ENCODE measurements around the gene PKIG. TPM values are rescaled to one million over a fixed set of nuclear protein-coding genes. Genes with fewer than 3 reads are reported as not detected.

PKIG gene
- total RNA-seq, 1 experiment from 2014 or later, result 66.3 TPM

- intact Hi-C loops (cut with micrococcal nuclease; ENCODE audit: unreplicated experiment), result no loop called here
- ChIA-PET CTCF (no interaction called here), POLR2A (no interaction called here)
- BruUV-seq (replicated peaks), result no TSS peak
- Histone ChIP-seq H3K4me3 (ENCODE audit: low read depth in 2 of 2, low read length in 2 of 2) (no peak overlapping the region), H3K27me3 (ENCODE audit: control insufficient read depth, insufficient read depth, low read length) (no peaks in the 10 kb centered on the region), H3K27ac (ENCODE audit: low read length) (no peak overlapping the region), H3K4me1 (ENCODE audit: control insufficient read depth, insufficient read depth, low read length) (peaks cover 13% of the 10 kb centered on the region; the same call in 1 of the 2 replicates), H3K36me3 (ENCODE audit: control insufficient read depth, insufficient read depth, low read length) (no peaks in the 10 kb centered on the region), H3K9me3 (ENCODE audit: control insufficient read depth, insufficient read depth, low read depth, low read length) (no peaks in the 10 kb centered on the region)
- no peak for TF ChIP-seq POLR2AphosphoS5 (IDR thresholded peaks at IDR 0.05; ENCODE audit: low read depth, low read length)
- no peak for TF ChIP-seq TCF7L2 (IDR thresholded peaks at IDR 0.05; ENCODE audit: low read depth, low read length)
- no peak for TF ChIP-seq SIN3A (IDR thresholded peaks at IDR 0.05; ENCODE audit: borderline replicate concordance, insufficient read depth, low read depth, low read length)
- TF ChIP-seq REST (IDR thresholded peaks at IDR 0.05; ENCODE audit: insufficient read depth in 1 of 2, low read depth in 2 of 2, low read length in 1 of 2), result no peak
- DNase-seq (ENCODE audit: low read depth, low spot score) (no peak), ATAC-seq (peak; percentile 52)
- in situ Hi-C loops (cut with HindIII; ENCODE audit: low pct_unique_long_range_greater_than_20kb, low sequenced_read_pairs), result no loop called here
Observed at GRCh38 chr20:44566018-44566417, 16.4 kb upstream of the PKIG start.

DNA sequence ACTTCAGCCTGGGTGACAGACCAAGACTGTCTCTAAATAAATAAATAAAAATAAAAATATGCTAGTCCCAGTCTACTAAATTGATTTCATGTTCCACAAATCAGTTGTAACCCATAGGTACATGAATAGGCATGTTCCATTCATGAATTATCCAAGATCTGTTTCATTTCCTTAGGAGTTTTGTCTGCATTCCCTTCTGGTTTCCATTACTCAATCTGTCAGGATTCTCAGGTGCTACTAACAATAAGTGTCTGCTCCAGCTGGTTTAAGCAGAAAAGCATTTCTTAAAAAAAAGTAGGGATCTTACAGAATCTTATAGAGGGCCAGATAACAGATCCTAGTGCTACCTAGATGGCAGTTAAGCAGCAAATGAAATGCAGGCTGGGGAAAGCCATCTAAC is 15.6 kb upstream of the PKIG start:
- no peaks in the 10 kb centered on the region for H3K36me3 ChIP-seq (ENCODE audit: control insufficient read depth, insufficient read depth, low read length)
- H3K4me1 ChIP-seq (ENCODE audit: control insufficient read depth, insufficient read depth, low read length), result peaks cover 20% of the 10 kb centered on the region
- TF ChIP-seq TCF7L2 (IDR thresholded peaks at IDR 0.05; ENCODE audit: low read depth, low read length), result no peak
- TF ChIP-seq POLR2AphosphoS5 (IDR thresholded peaks at IDR 0.05; ENCODE audit: low read depth, low read length), result no peak
- TF ChIP-seq SIN3A (IDR thresholded peaks at IDR 0.05; ENCODE audit: borderline replicate concordance, insufficient read depth, low read depth, low read length), result no peak
- TF ChIP-seq REST (IDR thresholded peaks at IDR 0.05; ENCODE audit: insufficient read depth in 1 of 2, low read depth in 2 of 2, low read length in 1 of 2), result no peak
- TF ChIP-seq, protein P1, sequence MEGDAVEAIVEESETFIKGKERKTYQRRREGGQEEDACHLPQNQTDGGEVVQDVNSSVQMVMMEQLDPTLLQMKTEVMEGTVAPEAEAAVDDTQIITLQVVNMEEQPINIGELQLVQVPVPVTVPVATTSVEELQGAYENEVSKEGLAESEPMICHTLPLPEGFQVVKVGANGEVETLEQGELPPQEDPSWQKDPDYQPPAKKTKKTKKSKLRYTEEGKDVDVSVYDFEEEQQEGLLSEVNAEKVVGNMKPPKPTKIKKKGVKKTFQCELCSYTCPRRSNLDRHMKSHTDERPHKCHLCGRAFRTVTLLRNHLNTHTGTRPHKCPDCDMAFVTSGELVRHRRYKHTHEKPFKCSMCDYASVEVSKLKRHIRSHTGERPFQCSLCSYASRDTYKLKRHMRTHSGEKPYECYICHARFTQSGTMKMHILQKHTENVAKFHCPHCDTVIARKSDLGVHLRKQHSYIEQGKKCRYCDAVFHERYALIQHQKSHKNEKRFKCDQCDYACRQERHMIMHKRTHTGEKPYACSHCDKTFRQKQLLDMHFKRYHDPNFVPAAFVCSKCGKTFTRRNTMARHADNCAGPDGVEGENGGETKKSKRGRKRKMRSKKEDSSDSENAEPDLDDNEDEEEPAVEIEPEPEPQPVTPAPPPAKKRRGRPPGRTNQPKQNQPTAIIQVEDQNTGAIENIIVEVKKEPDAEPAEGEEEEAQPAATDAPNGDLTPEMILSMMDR (IDR thresholded peaks at IDR 0.05), result no peak
- no peaks in the 10 kb centered on the region for H3K27me3 ChIP-seq (ENCODE audit: control insufficient read depth, insufficient read depth, low read length)
- H3K27ac ChIP-seq (ENCODE audit: low read length), result peak overlapping the region; percentile 64
- POLR2A ChIA-PET, result no interaction called here
- intact Hi-C loops (cut with micrococcal nuclease; ENCODE audit: unreplicated experiment) (no loop called here), in situ Hi-C loops (cut with HindIII; ENCODE audit: low pct_unique_long_range_greater_than_20kb, low sequenced_read_pairs) (no loop called here)
- CTCF ChIA-PET, result no interaction called here
- DNase-seq (ENCODE audit: low read depth, low spot score) (no peak), ATAC-seq (no peak)
- no peaks in the 10 kb centered on the region for H3K9me3 ChIP-seq (ENCODE audit: control insufficient read depth, insufficient read depth, low read depth, low read length)
- no TSS peak for BruUV-seq (replicated peaks)
- H3K4me3 ChIP-seq (ENCODE audit: low read depth in 2 of 2, low read length in 2 of 2), result no peak overlapping the region

All from Panc1 (cell line).